Measurements from ENCODE around the gene ZNF324. TPM values are rescaled to one million over a fixed set of nuclear protein-coding genes. Genes with fewer than 3 reads are reported as not detected.

Gene ZNF324
- total RNA-seq, 1 donor from 2014 or later: 10.0 TPM

DNA sequence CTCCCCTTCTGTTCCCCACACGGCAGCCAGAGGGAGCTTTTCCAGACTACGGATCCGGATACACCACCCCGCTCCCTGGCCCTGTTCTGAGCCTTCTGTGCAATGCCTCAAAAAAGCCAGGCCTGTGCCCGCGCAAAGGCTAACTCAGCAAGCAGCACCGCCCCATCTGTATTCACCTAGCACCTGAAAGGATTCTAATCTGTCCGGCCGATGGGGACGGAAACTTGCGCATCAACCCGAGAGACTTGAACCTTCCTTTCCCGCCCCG, 52.1 kb downstream of the ZNF324 start:
- ATAC-seq (peak; percentile 71 to 72), DNase-seq (peak; percentile 74)
- Histone ChIP-seq H3K9me3 (no peaks in the 10 kb centered on the region), H3K27me3 (ENCODE audit: low read depth) (no peaks in the 10 kb centered on the region), H3K27ac (peak overlapping the region; percentile 98), H3K4me1 (peaks cover 43% of the 10 kb centered on the region), H3K4me3 (peak overlapping the region; percentile 97), H3K36me3 (peaks cover 20% of the 10 kb centered on the region)
- intact Hi-C loops (cut with DNase I): no loop called here
- TF ChIP-seq, protein P1, sequence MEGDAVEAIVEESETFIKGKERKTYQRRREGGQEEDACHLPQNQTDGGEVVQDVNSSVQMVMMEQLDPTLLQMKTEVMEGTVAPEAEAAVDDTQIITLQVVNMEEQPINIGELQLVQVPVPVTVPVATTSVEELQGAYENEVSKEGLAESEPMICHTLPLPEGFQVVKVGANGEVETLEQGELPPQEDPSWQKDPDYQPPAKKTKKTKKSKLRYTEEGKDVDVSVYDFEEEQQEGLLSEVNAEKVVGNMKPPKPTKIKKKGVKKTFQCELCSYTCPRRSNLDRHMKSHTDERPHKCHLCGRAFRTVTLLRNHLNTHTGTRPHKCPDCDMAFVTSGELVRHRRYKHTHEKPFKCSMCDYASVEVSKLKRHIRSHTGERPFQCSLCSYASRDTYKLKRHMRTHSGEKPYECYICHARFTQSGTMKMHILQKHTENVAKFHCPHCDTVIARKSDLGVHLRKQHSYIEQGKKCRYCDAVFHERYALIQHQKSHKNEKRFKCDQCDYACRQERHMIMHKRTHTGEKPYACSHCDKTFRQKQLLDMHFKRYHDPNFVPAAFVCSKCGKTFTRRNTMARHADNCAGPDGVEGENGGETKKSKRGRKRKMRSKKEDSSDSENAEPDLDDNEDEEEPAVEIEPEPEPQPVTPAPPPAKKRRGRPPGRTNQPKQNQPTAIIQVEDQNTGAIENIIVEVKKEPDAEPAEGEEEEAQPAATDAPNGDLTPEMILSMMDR (IDR thresholded peaks at IDR 0.05): peak; percentile 57

DNA sequence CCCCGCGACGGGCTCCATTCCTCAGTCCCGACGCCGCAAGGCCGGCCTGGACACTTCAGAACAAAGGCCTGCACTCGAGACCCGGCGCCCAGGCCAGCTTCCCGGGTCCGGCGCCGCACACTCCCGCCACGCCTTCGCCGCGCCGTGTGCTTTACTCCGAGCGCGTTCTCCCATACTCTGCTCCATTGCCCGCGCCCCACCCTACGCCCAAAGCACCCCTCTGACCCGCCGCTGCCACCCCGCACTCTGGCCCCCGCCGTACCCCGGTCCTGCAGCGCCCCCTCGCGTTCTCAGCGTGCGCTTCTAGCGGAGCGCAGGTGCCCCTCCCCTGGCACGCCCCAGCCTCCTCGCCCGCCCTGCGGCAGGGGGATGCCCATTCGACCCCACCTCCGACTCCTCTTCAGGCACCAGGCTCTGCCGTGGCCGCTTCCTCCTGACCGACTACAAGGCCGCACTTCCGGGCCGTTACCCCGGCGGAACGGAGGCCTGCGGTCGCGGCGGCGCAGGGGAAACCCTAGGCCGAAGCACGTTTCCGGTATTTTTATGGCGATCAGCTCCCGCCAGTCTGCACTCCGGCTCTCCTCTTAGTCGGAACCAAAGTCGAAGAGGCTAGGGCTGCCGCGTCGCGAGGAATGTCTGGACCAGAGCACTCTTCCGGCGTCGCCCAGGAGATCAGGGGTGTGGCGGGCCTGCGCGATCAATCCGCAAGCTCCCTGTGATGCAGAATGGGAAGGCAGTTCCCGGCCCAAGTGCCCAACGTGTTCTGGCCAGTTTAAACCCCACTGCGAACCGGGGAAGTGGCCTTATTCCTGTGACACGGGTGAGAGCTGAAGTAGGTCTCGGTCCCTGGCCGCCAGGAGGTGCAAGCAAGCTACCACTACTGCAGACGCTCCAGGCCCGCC, 52.7 kb downstream of the ZNF324 start, which contains the start of gene ZBTB45:
Gene ZBTB45, minus strand, starts transcription at position 456 of the 902 bp plus-strand sequence. CDS start 2,137 bp downstream, outside the sequence.
- H3K36me3 ChIP-seq: peaks cover 20% of the 10 kb centered on the region
- H3K9me3 ChIP-seq: no peaks in the 10 kb centered on the region
- DNase-seq (peak; percentile 93), ATAC-seq (peak; percentile 89 to 92)
- TF ChIP-seq, protein P1 (IDR thresholded peaks at IDR 0.05): peak; percentile 59
- intact Hi-C loops (cut with DNase I): no loop called here
- peak within 1 kb of the TSS; percentile 98 for H3K27ac ChIP-seq
- peaks cover 38% of the 10 kb centered on the region for H3K4me1 ChIP-seq
- H3K27me3 ChIP-seq (ENCODE audit: low read depth): no peaks in the 10 kb centered on the region
- H3K4me3 ChIP-seq: peak within 1 kb of the TSS; percentile 97

DNA sequence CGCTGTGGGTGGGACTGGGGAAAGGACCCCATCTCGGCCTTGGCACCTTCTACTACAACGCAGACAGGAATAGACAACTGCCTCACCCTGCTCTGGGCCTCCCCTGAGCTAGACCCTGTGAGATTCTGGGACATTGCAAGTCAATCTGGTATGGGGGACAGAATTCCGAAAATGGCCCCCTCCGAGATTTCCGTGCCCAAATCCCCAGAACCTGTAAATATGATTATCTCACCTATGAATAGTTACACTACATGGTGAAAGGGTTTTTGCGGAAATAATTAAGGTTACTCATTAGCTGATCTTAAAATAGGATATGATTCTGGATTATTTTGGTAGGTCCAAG, 53.3 kb downstream of the ZNF324 start:
- H3K4me1 ChIP-seq: peaks cover 35% of the 10 kb centered on the region
- H3K27me3 ChIP-seq (ENCODE audit: low read depth): no peaks in the 10 kb centered on the region
- intact Hi-C loops (cut with DNase I): no loop called here
- peak overlapping the region; percentile 98 for H3K27ac ChIP-seq
- DNase-seq: no peak
- H3K9me3 ChIP-seq: no peaks in the 10 kb centered on the region
- peaks cover 20% of the 10 kb centered on the region for H3K36me3 ChIP-seq
- ATAC-seq: no peak
- H3K4me3 ChIP-seq: peak overlapping the region; percentile 97
- TF ChIP-seq, protein P1 (IDR thresholded peaks at IDR 0.05): no peak

DNA sequence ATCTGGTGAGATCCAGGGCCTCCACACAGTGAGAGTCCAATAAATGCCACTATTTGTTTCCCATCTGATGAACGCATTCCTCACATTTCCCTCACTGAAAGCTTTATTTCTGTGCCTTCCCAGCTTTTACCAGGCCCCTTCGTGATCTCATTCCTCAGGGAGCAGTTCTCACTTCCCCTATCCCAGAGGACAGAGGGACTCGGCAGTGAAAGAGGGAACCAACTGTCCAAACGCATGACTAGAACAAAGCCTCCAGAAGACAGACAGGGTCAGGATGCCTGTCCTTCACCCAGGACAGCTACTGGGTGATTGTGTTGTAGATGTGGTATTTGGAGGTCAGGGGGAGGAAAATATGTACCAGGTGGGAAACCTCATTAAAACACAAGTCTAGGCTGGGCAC, 54.8 kb downstream of the ZNF324 start:
- intact Hi-C loops (cut with DNase I): no loop called here
- DNase-seq (no peak), ATAC-seq (no peak)
- Histone ChIP-seq H3K27ac (peak overlapping the region; percentile 64), H3K9me3 (no peaks in the 10 kb centered on the region), H3K4me3 (no peak overlapping the region), H3K27me3 (ENCODE audit: low read depth) (no peaks in the 10 kb centered on the region), H3K4me1 (peaks cover 27% of the 10 kb centered on the region), H3K36me3 (peaks cover 9% of the 10 kb centered on the region)
- TF ChIP-seq, protein P1 (IDR thresholded peaks at IDR 0.05): no peak

DNA sequence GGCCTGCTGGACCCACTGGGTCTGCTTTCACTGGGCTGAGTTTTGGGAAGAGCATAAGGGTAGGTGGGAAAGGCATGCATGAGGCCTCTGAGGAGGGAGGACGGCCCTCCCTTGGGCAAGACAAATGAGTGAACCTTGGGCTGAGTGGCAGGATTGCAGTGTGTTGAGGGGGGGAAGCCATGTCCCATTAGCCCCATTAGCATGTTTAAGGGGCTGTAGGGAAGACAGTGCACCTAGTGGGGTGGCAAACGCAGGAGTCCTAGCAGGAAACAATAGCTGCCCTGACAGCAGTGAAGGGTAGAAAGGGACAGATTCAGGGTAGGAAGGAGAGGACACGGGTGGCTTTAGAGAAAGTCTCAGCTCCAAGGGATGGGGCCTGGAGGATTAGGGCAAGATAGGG, 55.8 kb downstream of the ZNF324 start:
- ATAC-seq (no peak), DNase-seq (no peak)
- no peak overlapping the region for H3K4me3 ChIP-seq
- TF ChIP-seq, protein P1 (IDR thresholded peaks at IDR 0.05): no peak
- H3K4me1 ChIP-seq: peaks cover 18% of the 10 kb centered on the region
- no peaks in the 10 kb centered on the region for H3K36me3 ChIP-seq
- no peaks in the 10 kb centered on the region for H3K9me3 ChIP-seq
- H3K27me3 ChIP-seq (ENCODE audit: low read depth): no peaks in the 10 kb centered on the region
- no peak overlapping the region for H3K27ac ChIP-seq
- intact Hi-C loops (cut with DNase I): no loop called here

Other genes starting within 250 kb of the ZNF324 start
- 22.6 TPM for gene ZNF544, start 238.2 kb upstream of the ZNF324 start, total RNA-seq
- gene ZNF8, start 188.1 kb upstream of the ZNF324 start, total RNA-seq: 5.4 TPM
- gene ERVK3-1, start 161.7 kb upstream of the ZNF324 start, total RNA-seq: 31.6 TPM
- gene ZSCAN22, start 140.1 kb upstream of the ZNF324 start, total RNA-seq: 3.6 TPM
- gene A1BG, start 113.6 kb upstream of the ZNF324 start, total RNA-seq: 14.0 TPM
- 2.5 TPM for gene ZNF497, start 104.3 kb upstream of the ZNF324 start, total RNA-seq
- gene ZNF837, start 86.0 kb upstream of the ZNF324 start, total RNA-seq: 1.2 TPM
- gene RPS5, start 79.8 kb upstream of the ZNF324 start, total RNA-seq: 770 TPM
- gene RNF225, start 71.4 kb upstream of the ZNF324 start, total RNA-seq: not detected
- gene ZNF584, start 58.4 kb upstream of the ZNF324 start, total RNA-seq: 10.0 TPM
- 7.4 TPM for gene ZNF132, start 26.9 kb upstream of the ZNF324 start, total RNA-seq
- 8.3 TPM for gene ZNF324B, start 15.5 kb upstream of the ZNF324 start, total RNA-seq
- 9.1 TPM for gene ZNF446, start 9.3 kb downstream of the ZNF324 start, total RNA-seq
- 6.6 TPM for gene SLC27A5, start 44.9 kb downstream of the ZNF324 start, total RNA-seq
- 14.1 TPM for gene ZBTB45, start 52.7 kb downstream of the ZNF324 start, total RNA-seq
- gene TRIM28, start 77.0 kb downstream of the ZNF324 start, total RNA-seq: 233 TPM
- 104 TPM for gene CHMP2A, start 88.0 kb downstream of the ZNF324 start, total RNA-seq
- 50.4 TPM for gene UBE2M, start 91.5 kb downstream of the ZNF324 start, total RNA-seq
- gene MZF1, start 106.3 kb downstream of the ZNF324 start, total RNA-seq: 50.7 TPM